Measurements from ENCODE around the gene ERMARD.

Gene ERMARD

DNA sequence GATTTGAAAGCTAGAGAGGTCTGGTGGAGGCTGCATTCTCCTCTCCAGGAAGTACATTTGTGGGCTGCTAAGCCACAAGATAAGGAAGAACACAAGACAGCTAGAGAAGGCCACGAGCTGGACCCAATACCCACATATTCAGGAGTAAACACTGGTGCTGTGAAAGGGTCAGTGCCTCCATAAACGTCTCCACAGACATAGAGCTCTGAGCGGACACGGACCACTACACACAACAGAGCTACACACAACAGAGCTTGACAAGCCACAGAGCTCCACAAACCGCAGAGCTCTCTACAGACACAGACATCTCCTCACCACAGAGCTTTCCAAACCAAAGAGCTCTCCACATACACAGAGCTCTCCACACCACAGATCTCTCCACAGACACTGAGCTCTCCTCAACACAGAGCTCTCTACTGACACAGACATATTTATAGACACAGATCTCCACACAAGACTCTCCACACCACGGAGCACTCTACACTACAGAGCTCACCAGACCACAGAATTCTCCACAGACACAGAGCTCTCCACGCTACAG is 51.9 kb downstream of the ERMARD start:
- DNase-seq: no peak

DNA sequence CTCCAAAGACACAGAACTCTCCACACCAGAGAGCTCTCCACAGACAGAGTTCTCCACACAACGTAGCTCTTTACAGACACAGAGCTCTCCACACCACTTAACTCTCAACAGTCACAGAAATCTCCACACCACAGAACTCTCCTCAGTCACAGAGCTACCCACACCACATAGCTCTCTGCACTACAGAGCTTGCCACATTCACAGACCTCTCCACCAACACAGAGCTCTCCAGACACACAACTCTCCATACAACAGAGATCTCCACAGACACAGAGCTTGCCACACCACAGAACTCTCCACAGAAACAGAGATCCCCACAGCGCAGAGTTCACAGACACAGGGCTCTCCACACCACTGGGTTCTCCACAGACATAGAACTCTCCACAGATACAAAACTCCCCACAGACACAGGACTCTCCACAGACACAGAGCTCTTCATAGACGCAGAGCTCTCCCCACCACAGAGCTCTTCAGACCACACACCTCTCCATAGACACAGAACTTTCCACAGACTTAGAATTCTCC is 52.5 kb downstream of the ERMARD start:
- DNase-seq: no peak

DNA sequence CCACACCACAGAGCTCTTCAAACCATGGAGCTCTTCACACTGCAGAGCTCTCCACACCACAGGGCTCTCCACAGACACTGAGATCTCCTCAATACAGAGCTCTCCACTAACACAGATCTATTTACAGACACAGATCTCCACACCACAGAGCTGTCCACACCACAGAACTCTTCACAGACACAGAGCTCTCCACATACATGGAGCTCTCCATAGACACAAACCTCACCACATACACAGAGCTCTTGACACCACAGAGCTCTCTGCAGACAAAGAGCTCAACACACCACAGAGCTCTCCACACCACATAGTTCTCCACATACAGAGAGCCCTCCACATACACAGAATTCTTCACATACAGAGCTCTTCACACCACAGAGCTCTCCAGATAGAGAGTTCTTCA is 53.0 kb downstream of the ERMARD start:
- no peak for DNase-seq

DNA sequence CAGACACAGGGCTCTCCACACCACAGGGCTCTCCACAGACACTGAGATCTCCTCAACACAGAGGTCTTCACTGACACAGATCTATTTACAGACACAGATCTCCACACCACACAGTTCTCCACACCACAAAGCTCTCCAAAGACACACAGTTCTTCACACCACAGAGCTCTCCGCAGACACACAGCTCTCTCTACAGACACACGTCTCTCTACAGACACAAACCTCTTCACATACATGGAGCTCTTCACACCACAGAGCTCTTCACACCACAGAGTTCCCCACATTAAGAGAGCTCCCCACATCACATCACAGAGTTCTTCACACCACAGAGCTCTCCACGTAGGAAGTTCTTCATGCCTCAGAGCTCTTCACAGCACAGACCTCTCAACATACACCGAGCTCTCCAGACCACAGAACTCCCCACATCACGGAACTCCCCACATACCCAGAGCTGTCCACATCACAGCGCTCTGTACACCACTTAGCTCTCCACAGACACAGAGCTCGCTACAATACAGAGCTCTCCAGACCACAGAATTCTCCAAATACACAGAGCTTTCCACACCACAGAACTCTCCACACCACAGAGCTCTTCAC is 53.9 kb downstream of the ERMARD start:
- DNase-seq: no peak

DNA sequence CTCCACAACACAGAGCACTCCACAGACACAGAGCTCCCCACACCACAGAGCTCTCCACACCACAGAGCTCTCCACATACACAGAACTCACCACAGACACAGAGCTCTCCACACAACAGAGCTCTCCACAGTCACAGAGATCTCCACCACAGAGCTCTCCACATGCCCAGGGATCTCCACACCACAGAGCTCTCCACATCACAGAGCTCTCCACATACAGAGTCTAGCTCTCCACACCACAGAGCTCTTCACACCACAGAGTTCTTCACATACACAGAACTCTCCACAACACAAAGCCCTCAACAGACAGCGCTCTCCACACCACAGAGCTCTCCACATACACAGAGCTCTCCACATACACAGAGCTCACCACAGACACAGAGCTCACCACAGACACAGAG is 55.3 kb downstream of the ERMARD start:
- DNase-seq: no peak

DNA sequence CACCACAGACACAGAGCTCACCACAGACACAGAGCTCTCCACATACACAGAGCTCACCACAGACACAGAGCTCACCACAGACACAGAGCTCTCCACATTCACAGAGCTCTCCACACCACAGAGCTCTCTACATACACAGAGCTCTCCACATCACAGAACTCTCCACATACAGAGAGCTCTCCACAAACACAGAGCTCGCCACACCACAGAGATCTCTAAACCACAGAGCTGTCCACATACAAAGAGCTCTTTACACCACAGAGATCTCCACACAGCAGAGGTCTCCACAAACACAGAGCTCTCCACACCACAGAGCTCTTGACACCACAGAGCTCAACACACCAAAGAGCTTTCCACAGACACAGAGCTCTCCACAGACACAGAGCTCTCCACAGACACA is 55.8 kb downstream of the ERMARD start:
- DNase-seq: no peak

DNA sequence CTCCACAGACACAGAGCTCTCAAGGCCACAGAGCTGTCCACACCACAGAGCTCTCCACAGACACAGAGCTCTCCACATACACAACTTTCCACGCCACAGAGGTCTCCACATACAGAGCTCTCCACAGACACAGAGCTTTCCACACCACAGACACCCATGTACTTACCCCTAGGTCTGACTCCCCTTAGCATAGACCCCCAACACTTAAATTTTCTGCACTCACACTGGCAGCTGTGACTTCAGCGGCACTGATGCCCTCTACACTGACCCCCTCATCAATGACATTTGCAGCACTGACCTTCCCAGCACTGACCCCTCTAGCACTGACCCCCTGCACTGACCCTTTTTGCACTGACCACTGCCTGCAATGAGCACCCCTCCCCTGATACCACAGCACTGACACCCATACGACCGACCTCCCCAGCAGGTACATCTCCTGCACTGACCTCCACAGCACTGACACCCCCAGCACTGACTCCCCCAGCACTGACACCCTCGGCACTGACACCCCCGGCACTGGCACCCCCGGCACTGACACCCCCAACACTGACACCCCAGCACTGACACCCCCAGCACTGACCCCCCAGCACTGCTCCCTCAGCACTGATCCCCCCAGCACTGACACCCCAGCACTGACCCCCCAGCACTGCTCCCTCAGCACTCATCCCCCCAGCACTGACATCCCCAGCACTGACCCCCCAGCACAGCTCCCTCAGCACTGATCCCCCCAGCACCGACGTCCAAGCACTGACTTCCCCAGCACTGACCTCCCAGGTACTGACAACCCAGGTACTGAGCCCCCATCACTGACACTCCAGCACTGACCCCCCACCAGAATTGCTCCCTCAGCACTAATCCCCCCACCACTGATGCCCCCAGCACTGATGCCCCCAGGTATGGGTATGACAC is 56.5 kb downstream of the ERMARD start:
- DNase-seq: no peak

DNA sequence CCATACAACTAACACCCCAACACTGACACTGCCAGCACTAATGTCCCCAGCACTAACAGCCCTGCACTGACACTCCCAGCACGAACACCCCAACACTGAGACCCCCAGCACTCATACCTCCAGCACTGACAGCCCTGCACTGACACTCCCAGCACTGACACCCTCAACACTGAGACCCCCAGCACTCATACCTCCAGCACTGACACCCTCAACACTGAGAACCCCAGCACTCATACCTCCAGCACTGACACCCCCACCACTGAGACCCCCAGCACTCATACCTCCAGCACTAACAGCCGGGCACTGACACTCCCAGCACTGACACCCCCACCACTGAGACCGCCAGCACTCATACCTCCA is 57.2 kb downstream of the ERMARD start:
- DNase-seq: no peak

DNA sequence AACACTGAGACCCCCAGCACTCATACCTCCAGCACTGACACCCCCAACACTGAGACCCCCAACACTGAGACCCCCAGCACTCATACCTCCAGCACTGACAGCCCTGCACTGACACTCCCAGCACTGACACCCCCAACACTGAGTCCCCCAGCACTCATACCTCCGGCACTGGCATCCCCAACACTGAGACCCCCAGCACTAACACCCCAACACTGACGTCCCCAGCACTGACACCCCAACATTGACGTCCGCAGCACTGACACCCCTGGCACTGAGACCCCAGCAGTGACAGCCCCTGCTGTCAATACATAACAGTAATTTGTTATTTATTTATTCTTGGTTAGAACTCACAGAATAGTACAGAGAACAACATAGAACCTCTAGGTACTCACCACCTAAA is 58.0 kb downstream of the ERMARD start:
- no peak for DNase-seq

DNA sequence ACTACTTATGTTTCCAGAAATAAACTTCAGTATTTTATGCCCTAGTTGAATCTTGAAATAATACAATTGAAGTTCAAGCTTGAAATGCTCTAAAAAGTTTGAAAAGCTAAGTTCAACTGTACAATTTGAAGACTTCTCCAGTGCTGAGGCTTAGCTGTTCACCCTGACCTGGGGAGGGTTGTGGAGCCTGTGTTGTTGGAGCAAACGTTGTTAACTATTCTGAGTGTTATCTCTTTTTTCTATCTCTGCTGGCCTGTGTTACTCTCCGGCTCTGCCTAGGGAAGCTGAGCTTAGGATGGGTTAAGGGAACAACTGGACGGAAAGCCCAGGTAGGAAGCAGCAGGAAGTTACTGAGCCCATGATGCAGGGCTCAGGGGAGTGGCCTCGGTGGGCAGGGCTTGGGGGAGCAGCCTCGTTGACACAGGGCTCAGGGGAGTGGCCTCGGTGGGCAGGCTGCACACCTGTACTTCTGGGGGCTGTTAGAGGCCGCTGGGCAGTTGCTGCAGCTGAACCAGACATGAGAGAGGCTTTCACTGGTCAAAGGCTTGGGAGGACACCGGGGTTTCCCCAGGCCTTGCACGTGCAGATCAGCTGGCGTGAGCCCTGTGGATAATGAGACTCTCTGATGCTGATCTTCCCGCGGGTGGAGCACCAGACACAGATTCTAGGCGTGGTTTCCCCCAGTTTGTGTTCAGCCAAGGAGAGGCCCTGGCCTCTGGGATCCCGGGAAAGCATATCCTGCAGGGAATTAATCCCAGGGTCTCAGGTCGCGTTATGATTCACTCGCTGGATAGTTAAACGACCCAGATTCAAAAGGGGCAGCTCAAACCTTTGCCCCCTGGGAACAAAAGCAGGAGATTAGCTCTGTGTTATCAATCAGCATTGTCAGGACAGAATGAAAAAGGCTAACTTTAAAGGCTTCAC is 58.9 kb downstream of the ERMARD start:
- no peak for DNase-seq

DNA sequence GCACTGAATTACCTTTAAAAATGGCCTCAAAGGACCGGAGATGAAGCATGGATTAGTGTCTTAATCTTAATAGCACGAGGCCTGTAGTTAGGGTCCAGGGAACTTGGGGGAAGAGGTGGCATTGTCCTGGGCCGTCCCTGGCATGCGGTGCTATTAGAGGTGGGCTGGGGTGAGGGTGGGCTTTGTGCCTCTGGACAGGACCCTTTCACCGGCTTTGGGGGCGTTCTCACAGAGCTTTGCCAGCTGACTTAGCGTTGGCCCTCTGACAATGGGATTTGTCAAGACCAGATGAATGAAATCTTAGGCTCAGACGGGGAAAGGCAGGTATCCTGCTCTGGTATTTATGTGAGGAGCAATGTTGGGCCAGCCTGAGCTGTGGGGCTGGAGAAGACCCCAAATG is 59.6 kb downstream of the ERMARD start:
- no peak for DNase-seq

DNA sequence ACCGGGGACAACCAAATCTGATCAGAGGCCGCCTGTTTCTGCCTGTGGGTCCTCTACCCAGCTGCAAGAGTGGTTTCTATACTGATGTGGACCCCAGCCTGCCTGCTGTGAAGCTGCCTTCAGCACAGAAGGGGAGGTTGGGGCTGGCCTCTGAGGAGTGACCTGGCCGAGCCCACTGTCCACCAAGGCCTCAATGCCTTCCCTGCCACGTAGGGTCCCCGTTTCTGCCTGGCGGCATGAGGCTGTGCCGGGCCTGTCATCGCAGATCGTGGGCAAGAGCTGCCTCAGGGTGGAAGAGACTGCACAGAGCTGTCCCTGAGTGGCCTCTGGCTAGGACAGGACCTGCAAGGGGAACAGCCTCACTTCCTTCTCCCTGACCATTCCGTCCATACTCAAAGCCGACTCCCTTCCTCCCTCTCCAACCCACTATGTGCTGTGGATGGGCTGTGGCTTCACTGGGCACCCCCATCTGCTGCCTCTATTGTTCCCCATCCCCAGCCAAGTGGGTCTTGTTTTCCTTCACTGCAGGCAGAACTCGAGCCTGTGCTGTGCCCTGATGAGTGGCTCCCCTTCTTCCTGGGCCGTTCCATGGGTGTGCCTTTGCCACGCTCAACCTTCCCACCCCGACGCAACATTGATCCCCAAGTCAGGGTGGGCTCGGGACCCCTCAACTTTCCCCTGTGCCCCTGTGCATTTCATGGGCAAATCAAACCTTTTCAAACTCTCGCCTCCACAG is 60.3 kb downstream of the ERMARD start:
- no peak for DNase-seq

DNA sequence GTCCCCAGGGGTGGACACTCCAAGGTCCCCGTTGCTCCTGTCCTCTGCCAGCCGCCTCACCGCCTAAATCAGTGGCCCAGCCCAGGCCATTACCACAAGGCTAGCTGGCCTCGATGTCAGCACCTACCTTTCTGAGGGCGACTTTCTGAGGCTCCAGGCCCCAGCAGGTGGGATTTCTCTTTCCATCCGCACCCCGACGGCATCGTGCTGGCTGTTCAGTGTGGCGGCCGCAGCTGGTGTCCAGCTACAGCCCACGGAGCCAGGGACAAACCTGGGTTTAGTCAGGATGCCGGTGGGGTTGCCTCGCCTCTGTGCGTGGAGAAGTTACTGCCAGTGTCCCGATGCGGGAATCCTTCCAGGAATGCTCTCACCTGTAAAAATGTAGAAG is 60.8 kb downstream of the ERMARD start:
- no peak for DNase-seq

DNA sequence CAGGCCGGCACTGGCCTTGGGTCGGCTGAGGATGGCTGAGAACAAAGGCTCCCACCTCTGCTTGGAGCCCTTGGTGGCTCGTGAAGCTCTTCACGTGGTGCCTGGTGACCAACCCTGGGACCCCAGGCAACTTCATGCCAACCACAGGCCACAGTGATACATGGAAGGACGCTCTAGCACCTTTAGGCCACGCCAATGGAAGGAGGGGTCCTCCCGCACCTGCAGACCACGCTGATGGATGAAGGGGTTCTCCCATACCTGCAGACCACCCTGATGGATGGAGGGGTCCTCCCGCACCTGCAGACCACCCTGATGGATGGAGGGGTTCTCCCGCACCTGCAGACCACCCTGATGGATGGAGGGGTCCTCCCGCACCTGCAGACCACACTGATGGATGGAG is 62.5 kb downstream of the ERMARD start:
- no peak for DNase-seq

DNA sequence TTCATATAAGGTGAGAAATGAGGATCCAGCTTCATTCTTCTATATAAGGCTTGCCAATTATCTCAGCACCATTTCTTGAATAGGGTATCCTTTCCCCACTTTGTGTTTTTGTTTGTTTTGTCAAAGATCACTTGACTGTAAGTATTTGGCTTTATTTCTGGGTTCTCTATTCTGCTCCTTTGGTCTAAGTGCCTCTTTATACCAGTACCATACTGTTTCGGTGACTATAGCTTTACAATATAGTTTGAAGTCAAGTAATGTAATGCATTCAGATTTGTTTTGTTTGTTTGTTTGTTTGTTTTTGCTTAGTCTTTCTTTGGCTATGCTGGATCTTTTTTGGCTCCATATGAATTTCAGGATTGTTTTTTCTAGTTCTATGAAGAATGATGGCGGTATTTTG is 64.6 kb downstream of the ERMARD start:
- DNase-seq: no peak

DNA sequence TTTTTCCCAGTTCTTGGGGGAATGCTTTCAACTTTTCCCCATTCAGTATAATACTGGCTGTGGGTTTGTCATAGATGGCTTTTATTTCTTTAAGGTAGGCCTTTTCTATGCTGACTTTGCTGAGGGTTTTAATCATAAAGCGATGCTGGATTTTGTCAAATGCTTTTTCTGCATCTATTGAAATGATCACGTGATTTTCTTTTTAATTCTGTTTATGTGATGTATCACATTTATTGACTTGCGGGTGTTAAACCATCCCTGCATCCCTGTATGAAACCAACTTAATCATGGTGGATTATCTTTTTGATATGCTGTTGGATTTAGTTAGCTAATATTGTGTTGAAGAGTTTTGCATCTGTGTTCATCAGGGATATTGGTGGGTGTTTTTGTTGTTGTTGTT is 65.6 kb downstream of the ERMARD start:
- no peak for DNase-seq

DNA sequence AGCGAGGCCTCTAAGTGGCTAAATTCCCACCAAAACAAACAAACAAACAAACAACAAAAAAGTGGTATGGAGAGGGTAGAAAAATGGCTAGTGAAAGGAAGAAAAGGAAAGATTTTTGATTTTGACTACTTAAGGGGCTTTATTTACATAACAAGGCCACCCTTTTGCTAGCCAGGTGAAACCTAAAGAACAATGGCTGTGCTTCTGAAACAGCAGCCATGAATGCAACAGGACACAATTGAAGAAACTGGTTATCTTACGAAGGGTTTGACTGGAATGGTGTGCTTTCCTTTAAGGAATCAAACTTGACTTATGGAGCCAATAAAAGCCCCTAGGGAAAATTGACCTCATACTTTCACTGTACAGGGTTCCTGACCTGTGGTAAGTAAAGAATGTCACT is 68.9 kb downstream of the ERMARD start:
- DNase-seq: no peak

DNA sequence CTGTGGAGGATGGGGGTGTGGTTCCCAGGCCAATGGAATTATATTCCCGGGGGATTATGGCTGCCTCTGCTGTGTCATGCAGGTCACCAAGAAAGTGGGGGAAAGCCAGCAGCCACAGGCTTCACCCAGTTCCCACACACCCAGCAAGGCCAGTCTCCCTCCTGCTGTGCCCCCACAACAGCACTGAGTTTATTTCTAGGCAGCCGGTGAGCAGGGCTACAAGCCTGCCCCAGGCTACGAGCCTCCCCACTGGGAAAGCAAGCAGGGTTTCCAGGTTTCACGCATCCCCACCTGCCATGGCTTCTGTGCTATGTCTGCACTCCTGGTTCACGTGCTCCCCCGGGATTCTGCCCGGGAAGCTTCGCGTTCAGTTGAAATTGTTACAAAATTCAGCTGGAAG is 72.6 kb downstream of the ERMARD start:
- no peak for DNase-seq

DNA sequence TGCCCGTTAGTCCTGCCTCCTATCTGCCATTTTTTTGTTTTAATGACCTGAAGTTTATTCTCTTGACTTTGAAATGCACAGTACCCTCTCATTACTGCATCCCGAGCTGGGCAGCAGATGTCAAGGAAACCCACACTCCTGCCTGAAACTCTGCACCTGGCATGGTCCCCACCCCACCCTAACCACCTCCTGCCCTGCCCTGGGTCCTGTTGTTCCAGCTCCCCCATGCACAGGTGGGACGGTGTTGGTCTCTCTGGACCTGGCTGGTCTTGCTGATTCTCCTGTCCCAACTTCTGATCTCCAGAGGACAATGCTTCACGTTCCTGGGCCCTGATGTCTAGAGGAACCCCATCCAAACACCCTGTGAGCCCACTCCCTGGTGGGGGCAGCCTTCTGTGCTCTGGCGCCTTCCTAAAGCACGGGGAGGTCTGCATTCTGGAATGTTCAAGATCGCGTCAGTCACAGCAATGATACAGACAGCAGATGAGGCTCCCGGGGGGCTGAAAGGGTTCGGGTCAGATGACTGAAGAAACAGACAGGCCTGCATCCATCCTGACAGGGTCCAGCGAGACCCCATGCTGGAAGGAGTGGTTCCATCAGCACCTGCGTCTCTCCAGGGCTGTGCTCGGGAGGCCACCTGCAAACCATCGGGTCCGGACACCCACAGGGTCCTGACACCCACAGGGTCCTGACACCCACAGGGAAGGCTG is 73.6 kb downstream of the ERMARD start:
- no peak for DNase-seq

DNA sequence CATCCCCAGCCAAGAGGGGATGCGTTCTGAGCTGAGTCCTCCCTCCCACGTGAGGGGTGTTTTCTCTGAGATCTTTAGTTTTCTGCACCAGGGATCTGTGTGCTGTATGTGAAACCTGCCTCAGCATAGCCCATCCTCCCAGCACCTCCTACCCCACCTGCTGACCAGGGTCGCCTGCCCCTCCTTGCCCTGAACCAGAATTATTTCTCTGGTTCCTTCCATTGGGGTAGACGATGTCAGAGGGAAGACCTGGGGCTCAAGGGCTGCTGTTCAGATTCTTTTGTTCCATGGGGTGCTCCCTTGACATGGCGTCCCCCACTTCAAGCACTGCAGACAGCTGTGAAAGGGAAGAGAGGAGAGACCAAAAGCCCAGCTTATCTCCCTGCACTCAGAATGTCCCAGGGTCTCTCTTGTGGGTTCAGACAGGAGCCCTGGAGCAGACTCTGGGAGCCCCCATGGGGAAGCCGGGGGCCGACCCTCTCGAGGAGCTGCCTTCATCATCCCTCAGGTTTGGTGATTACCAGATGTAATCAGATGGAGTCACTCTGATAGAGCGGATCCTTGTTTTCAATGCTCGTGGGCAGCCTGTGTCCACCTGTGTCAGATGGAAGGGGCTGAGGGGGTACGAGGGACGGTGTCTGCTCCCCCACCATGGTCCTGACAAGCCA is 74.3 kb downstream of the ERMARD start:
- DNase-seq: no peak

DNA sequence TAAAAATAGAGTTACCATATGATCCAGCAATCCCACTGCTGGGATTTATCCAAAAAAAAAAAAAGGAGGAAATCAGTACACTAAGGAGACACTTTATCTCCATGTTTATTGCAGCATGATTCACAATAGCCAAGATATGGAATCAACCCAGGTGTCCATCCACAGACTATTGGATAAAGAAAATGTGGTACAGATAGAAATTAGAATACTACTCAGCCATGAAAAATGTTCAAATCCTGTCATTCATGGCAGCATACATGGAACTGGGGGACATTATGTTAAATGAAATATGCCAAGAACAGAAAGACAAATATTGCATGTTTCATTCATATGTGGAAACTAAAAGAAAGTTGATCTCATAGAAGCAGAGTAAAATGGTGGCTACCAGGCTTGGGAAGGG is 75.3 kb downstream of the ERMARD start:
- no peak for DNase-seq

Measured in stimulated activated CD4-positive, alpha-beta T cell treated with anti-CD3 and anti-CD28 coated beads, Interleukin-4, amount 100 ng/mL, for 1 hour (primary cell).